Upper lobe of left lung (tissue), 6 donors: Measurements from ENCODE around the gene IL23R. TPM values are rescaled to one million over a fixed set of nuclear protein-coding genes. Genes with fewer than 3 reads are reported as not detected.

ENCODE experiments used
- ATAC-seq, 2 donors: fragments of 200-7000 bp; cut with Tn5 transposase; one replicate each; pipeline ENCODE4 v1.9.1; 2022; ENCODE audit warnings: mild to moderate bottlenecking in 2 of 2, moderate library complexity in 2 of 2; ENCODE audit not compliant: low FRiP score in 2 of 2
- DNase-seq, 2 donors: peaks; one replicate each; pipeline ENCODE4 v3.0.0-alpha.2; 2019 to 2020
- H3K27ac ChIP-seq, 4 donors: fragments of 200-600 bp; sonication (generic); one replicate each; pipeline ENCODE4 v1.5.1; 2016 to 2019
- H3K27me3 ChIP-seq, 4 donors: fragments of 200-600 bp; sonication (generic); one replicate each; pipeline ENCODE4 v1.5.1; 2017 to 2019
- H3K36me3 ChIP-seq, 4 donors: fragments of 200-600 bp; sonication (generic); one replicate each; pipeline ENCODE4 v1.5.1; 2016 to 2019
- H3K4me1 ChIP-seq, 4 donors: fragments of 200-600 bp; sonication (generic); one replicate each; pipeline ENCODE4 v1.5.1; 2018 to 2019
- H3K4me3 ChIP-seq, 4 donors: fragments of 200-600 bp; sonication (generic); one replicate each; pipeline ENCODE4 v1.5.1; 2017 to 2019; ENCODE audit warnings: mild to moderate bottlenecking in 2 of 4, moderate library complexity in 1 of 4
- H3K9me3 ChIP-seq, 4 donors: fragments of 200-600 bp; sonication (generic); one replicate each; pipeline ENCODE4 v1.5.1; 2018 to 2019
- EP300 ChIP-seq, 4 donors: sonication (generic); formaldehyde crosslinking; IDR thresholded peaks; one replicate each; pipeline ENCODE4 v1.5.1; 2017; ENCODE audit warnings: antibody characterized with exemption in 4 of 4, control low read depth in 2 of 4
- POLR2A ChIP-seq, 4 donors: fragments of 450-650 bp; IDR thresholded peaks; one replicate each; pipeline ENCODE4 v1.5.1; 2016 to 2017; ENCODE audit warnings: antibody characterized with exemption in 4 of 4, mild to moderate bottlenecking in 2 of 4
- POLR2AphosphoS5 ChIP-seq, 2 donors: sonication (generic); formaldehyde crosslinking; IDR thresholded peaks; one replicate each; pipeline ENCODE4 v1.5.1; 2017; ENCODE audit warnings: antibody characterized with exemption in 2 of 2
- WGBS, 2 donors: methylation state at CpG; one replicate each; pipeline ENCODE4 v1.1.5; 2017 to 2018; 5-methylcytosine and 5-hydroxymethylcytosine counted together
- total RNA-seq, 6 donors: library from RNA; depleted of rRNA in 4 of 6; stranded (reverse); fragments of >200 nt in 4 of 6; gene quantifications; one replicate each; pipeline versions ENCODE4 v1.1.0 to v1.2.1, GENCODE V29; 2016 to 2021
- TF ChIP-seq, protein P1 (sequence below), 6 experiments: fragments of 450-650 bp in 4 of 6; fragments of 200-600 bp in 2 of 6; sonication (generic) in 2 of 6; IDR thresholded peaks; one replicate each; pipeline ENCODE4 v1.5.1; 2016 to 2019; ENCODE audit warnings: antibody characterized with exemption in 6 of 6
- donor health status: DM: no; HTN: no; CAD: no; lungs with moderate emphysema.
- donor health status: DM: no; HTN: yes; CAD: no; lungs with severe emphysema.

The IL23R gene
- total RNA-seq, 6 donors from 2014 or later, result 0.29 to 0.79 (median 0.37) TPM; not detected in 2

DNA sequence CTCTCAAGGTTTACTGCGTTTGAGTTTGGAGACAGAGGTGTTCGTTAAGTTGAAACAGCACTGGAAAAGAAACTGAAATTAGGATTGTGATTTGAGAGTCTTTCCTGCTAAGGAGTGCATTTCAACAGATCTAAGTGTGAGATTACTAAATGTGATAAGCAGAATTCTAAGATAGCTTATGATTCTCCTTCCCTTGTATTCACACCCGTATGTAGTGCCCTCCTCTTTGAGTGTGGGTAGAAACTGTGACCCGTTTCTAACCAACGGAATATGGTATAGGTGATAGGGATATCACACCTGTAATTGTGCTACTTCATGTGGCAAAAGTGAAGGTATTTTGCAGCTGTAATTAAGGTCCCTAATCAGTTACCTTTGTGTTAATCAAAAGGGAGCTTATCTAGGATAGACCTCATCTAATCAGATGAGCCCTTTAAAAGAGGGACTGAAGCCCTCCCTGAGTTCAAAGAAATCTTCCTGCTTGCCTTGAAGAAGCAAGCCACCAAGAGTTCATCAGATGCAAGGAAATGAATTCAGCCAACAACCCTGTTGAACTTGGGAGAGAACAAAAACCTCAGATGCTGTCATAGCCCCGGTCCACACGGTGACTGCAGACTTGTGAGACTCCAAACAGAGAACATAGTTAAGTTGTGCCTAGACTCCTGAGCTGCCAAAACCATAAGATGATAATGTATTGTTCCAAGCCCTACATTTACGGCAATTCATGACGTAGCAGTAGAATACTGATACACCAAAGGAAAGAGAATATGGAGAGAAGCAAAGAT lies 128.8 kb downstream of the IL23R start:
- TF ChIP-seq EP300 (IDR thresholded peaks at IDR 0.05) (no peak), POLR2AphosphoS5 (IDR thresholded peaks at IDR 0.05) (no peak), POLR2A (IDR thresholded peaks at IDR 0.05) (no peak)
- TF ChIP-seq, protein P1, sequence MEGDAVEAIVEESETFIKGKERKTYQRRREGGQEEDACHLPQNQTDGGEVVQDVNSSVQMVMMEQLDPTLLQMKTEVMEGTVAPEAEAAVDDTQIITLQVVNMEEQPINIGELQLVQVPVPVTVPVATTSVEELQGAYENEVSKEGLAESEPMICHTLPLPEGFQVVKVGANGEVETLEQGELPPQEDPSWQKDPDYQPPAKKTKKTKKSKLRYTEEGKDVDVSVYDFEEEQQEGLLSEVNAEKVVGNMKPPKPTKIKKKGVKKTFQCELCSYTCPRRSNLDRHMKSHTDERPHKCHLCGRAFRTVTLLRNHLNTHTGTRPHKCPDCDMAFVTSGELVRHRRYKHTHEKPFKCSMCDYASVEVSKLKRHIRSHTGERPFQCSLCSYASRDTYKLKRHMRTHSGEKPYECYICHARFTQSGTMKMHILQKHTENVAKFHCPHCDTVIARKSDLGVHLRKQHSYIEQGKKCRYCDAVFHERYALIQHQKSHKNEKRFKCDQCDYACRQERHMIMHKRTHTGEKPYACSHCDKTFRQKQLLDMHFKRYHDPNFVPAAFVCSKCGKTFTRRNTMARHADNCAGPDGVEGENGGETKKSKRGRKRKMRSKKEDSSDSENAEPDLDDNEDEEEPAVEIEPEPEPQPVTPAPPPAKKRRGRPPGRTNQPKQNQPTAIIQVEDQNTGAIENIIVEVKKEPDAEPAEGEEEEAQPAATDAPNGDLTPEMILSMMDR (IDR thresholded peaks at IDR 0.05), result no peak
- no peak overlapping the region for H3K4me3 ChIP-seq
- no peaks in the 10 kb centered on the region for H3K9me3 ChIP-seq
- DNase-seq, result no peak
- no peak for ATAC-seq
- H3K4me1 ChIP-seq, result no peaks in the 10 kb centered on the region
- WGBS, 2 donors, result 82 to 88% methylated on average over 9 of the region's 9 CpGs
- no peak overlapping the region for H3K27ac ChIP-seq
- H3K27me3 ChIP-seq, result no peaks in the 10 kb centered on the region
- no peaks in the 10 kb centered on the region for H3K36me3 ChIP-seq

- TF ChIP-seq, protein P1 (IDR thresholded peaks at IDR 0.05), result no peak
- no peak for TF ChIP-seq POLR2A (IDR thresholded peaks at IDR 0.05)
- no peak for TF ChIP-seq EP300 (IDR thresholded peaks at IDR 0.05)
- TF ChIP-seq POLR2AphosphoS5 (IDR thresholded peaks at IDR 0.05), result no peak
- WGBS, 2 donors, result 25 to 78% methylated on average over 2 of the region's 2 CpGs
- no peak for ATAC-seq
Observed at GRCh38 chr1:67298762-67299161, 132.5 kb downstream of the IL23R start.

GRCh38 chr1:67299296-67299695 lies 133.0 kb downstream of the IL23R start:
- no peak overlapping the region for H3K4me3 ChIP-seq
- no peaks in the 10 kb centered on the region for H3K4me1 ChIP-seq
- 85 to 94% methylated on average over 7 of the region's 7 CpGs for WGBS, 2 donors
- H3K27ac ChIP-seq, result no peak overlapping the region
- no peak for DNase-seq
- ATAC-seq, result no peak
- no peaks in the 10 kb centered on the region for H3K9me3 ChIP-seq
- no peak for TF ChIP-seq EP300 (IDR thresholded peaks at IDR 0.05)
- TF ChIP-seq, protein P1 (IDR thresholded peaks at IDR 0.05), result no peak
- TF ChIP-seq POLR2AphosphoS5 (IDR thresholded peaks at IDR 0.05), result no peak
- no peak for TF ChIP-seq POLR2A (IDR thresholded peaks at IDR 0.05)
- H3K36me3 ChIP-seq, result no peaks in the 10 kb centered on the region
- no peaks in the 10 kb centered on the region for H3K27me3 ChIP-seq

More at GRCh38 chr1:67298762-67299161, 132.5 kb downstream of the IL23R start:
- Histone ChIP-seq H3K9me3 (no peaks in the 10 kb centered on the region), H3K36me3 (no peaks in the 10 kb centered on the region), H3K4me3 (no peak overlapping the region), H3K27me3 (no peaks in the 10 kb centered on the region), H3K27ac (no peak overlapping the region), H3K4me1 (no peaks in the 10 kb centered on the region)
- no peak for DNase-seq

DNA sequence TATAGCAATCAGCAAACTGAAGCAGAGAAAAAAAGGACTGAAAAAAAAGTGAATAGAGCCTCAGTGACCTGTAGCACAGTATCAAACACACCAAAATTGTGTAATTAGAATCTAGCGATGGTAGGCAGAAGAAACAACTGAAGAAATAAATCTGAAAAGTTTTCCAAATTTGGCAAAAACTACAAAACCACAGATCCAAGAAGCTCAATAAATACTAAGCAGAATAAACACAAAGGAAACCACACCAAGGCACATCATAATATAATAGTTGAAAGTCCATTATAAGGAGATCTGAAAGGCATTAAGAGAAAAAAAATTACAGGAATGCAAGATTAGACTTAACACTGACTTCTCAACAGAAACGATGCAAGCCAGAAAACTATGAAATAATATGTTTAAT lies 134.3 kb downstream of the IL23R start:
- H3K27ac ChIP-seq, result no peak overlapping the region
- TF ChIP-seq POLR2A (IDR thresholded peaks at IDR 0.05) (no peak), POLR2AphosphoS5 (IDR thresholded peaks at IDR 0.05) (no peak), EP300 (IDR thresholded peaks at IDR 0.05) (no peak)
- TF ChIP-seq, protein P1 (IDR thresholded peaks at IDR 0.05), result no peak
- no peak for DNase-seq
- 46 to 50% methylated on average over 2 of the region's 2 CpGs for WGBS, 2 donors
- H3K27me3 ChIP-seq, result no peaks in the 10 kb centered on the region
- H3K36me3 ChIP-seq, result no peaks in the 10 kb centered on the region
- H3K9me3 ChIP-seq, result no peaks in the 10 kb centered on the region
- no peak overlapping the region for H3K4me3 ChIP-seq
- no peak for ATAC-seq
- H3K4me1 ChIP-seq, result no peaks in the 10 kb centered on the region

DNA sequence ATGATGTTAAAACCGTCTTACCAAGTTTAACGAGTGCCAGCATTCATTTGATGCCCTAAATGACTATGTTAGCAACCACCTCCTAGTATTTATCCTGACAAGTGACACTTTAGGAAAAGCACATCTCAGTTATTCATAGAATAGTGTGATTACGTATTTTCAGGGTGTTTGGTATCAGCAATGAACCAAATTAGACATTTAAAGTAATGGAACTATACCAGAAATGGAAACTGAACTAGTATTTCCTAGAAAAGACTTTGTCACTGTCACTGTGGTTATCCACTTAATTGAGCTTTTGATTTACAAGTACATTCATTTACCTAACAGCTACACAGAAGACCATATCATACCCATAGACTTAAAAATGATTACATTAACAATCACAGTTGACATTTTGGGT lies 137.8 kb downstream of the IL23R start:
- 77 to 87% methylated on average over 3 of the region's 3 CpGs for WGBS, 2 donors
- H3K4me3 ChIP-seq, result no peak overlapping the region
- no peaks in the 10 kb centered on the region for H3K36me3 ChIP-seq
- no peak for TF ChIP-seq POLR2AphosphoS5 (IDR thresholded peaks at IDR 0.05)
- no peak for TF ChIP-seq EP300 (IDR thresholded peaks at IDR 0.05)
- TF ChIP-seq, protein P1 (IDR thresholded peaks at IDR 0.05), result no peak
- TF ChIP-seq POLR2A (IDR thresholded peaks at IDR 0.05), result no peak
- H3K27ac ChIP-seq, result no peak overlapping the region
- DNase-seq (no peak), ATAC-seq (no peak)
- H3K4me1 ChIP-seq, result peaks cover 4 to 14% (median 13%) of the 10 kb centered on the region in 4 donors
- peaks cover 0 to 13% (median 0%) of the 10 kb centered on the region in 4 donors for H3K27me3 ChIP-seq
- H3K9me3 ChIP-seq, result no peaks in the 10 kb centered on the region
